Measurements from ENCODE around the gene SPPL2B.

- no peak for TF ChIP-seq CTCF (IDR thresholded peaks at IDR 0.05)
- no peak for TF ChIP-seq EZH2 (IDR thresholded peaks at IDR 0.05)
Measured at GRCh38 chr19:2288818-2289713, 39.4 kb upstream of the SPPL2B start.
